Activated T-cell treated with anti-CD3 and anti-CD28 coated beads, Interleukin-2, amount 50 U/mL, for 1 hour (primary cell): ENCODE results near the gene CCDC102B.
"Not testable (repeated sequence)": the region's sequence is repeated elsewhere in the genome, so short reads cannot be mapped to it uniquely, and the experiment has no call there.

Experiments used
- DNase-seq: peaks from one replicate; pipeline ENCODE4 v3.0.0-alpha.2; 2020

Gene CCDC102B

GRCh38 chr18:68985172-68985820 lies 187.4 kb downstream of the CCDC102B start:
- DNase-seq = no peak

- DNase-seq = no peak
Measured at GRCh38 chr18:68991286-68991685, 193.4 kb downstream of the CCDC102B start.

GRCh38 chr18:68992719-68993482 lies 195.0 kb downstream of the CCDC102B start:
- DNase-seq = no peak

- DNase-seq = no peak
Measured at GRCh38 chr18:68995675-68996074, 197.8 kb downstream of the CCDC102B start.

GRCh38 chr18:68997845-68998244 lies 200.0 kb downstream of the CCDC102B start:
- DNase-seq = no peak

GRCh38 chr18:69000366-69000765 lies 202.5 kb downstream of the CCDC102B start:
- DNase-seq = no peak

- no peak for DNase-seq
Measured at GRCh38 chr18:69002233-69002632, 204.4 kb downstream of the CCDC102B start.

- DNase-seq = not testable (repeated sequence)
Measured at GRCh38 chr18:69006212-69006611, 208.3 kb downstream of the CCDC102B start.

GRCh38 chr18:69008538-69008937 lies 210.7 kb downstream of the CCDC102B start:
- DNase-seq = no peak

- DNase-seq = no peak
Measured at GRCh38 chr18:69021211-69021805, 223.4 kb downstream of the CCDC102B start.

GRCh38 chr18:69022426-69022825 lies 224.5 kb downstream of the CCDC102B start:
- DNase-seq = no peak

GRCh38 chr18:69031571-69031970 lies 233.7 kb downstream of the CCDC102B start:
- DNase-seq = no peak

GRCh38 chr18:69032009-69032408 lies 234.1 kb downstream of the CCDC102B start:
- no peak for DNase-seq

GRCh38 chr18:69035756-69036155 lies 237.9 kb downstream of the CCDC102B start:
- no peak for DNase-seq

- DNase-seq = no peak
Measured at GRCh38 chr18:69044215-69044614, 246.3 kb downstream of the CCDC102B start.

GRCh38 chr18:69064063-69064462 lies 266.2 kb downstream of the CCDC102B start:
- no peak for DNase-seq

GRCh38 chr18:69067048-69067447 lies 269.2 kb downstream of the CCDC102B start:
- DNase-seq = no peak

- DNase-seq = no peak
Measured at GRCh38 chr18:69071680-69072079, 273.8 kb downstream of the CCDC102B start.

GRCh38 chr18:69081846-69082245 lies 284.0 kb downstream of the CCDC102B start:
- DNase-seq = no peak

- no peak for DNase-seq
Measured at GRCh38 chr18:69082499-69082898, 284.6 kb downstream of the CCDC102B start.

- no peak for DNase-seq
Measured at GRCh38 chr18:69085951-69086350, 288.1 kb downstream of the CCDC102B start.

GRCh38 chr18:69088973-69089372 lies 291.1 kb downstream of the CCDC102B start:
- DNase-seq = no peak

GRCh38 chr18:69097349-69097748 lies 299.5 kb downstream of the CCDC102B start:
- DNase-seq = no peak

GRCh38 chr18:69102959-69103358 lies 305.1 kb downstream of the CCDC102B start:
- no peak for DNase-seq
